B cell (primary cell): ENCODE results near the gene MAPT. TPM values are rescaled to one million over a fixed set of nuclear protein-coding genes. Genes with fewer than 3 reads are reported as not detected.

Experiments used
- ATAC-seq: fragments of 200-7000 bp; cut with Tn5 transposase; one replicate; pipeline ENCODE4 v1.10.0; 2021; ENCODE audit warnings: low read depth, mild to moderate bottlenecking, moderate number of reproducible peaks, moderate library complexity
- CTCF ChIA-PET: fragments of 350-600 bp; sonication (Branson Sonifier 250); formaldehyde crosslinking; loops from one replicate; lab custom pipeline; 2021; ENCODE audit warnings: antibody characterized with exemption, inconsistent platforms; lab: Charles Lee
- POLR2A ChIA-PET: fragments of 350-600 bp; sonication (Branson Sonifier 250); formaldehyde crosslinking; loops from one replicate; lab custom pipeline; 2021; ENCODE audit warnings: antibody characterized with exemption; lab: Charles Lee
- DNase-seq: peaks from one replicate; pipeline ENCODE4 v3.0.0; 2013
- H2AFZ ChIP-seq: 2 replicates; pipeline ENCODE4 v1.6.1; 2012; ENCODE audit warnings: mild to moderate bottlenecking, low read depth, low read length; ENCODE audit not compliant: insufficient read depth, poor library complexity, severe bottlenecking
- H3K27ac ChIP-seq, 2 donors: 1 replicate in 1 of 2; 2 replicates in 1 of 2; pipeline ENCODE4 v1.5.1; 2012 to 2013; ENCODE audit warnings: low read length in 2 of 2, mild to moderate bottlenecking in 2 of 2, moderate library complexity in 1 of 2
- H3K27me3 ChIP-seq, 4 experiments: fragments of 200-600 bp in 1 of 4; sonication (generic) in 1 of 4; replicated peaks in 1 of 4; 1 replicate in 2 of 4; 2 replicates in 2 of 4; pipeline versions ENCODE4 v1.6.1 to v1.7.0; 2013 to 2016; ENCODE audit warnings: low read length in 3 of 4, mild to moderate bottlenecking in 2 of 4, mixed read lengths in 1 of 4, moderate library complexity in 1 of 4; ENCODE audit not compliant: insufficient read depth in 4 of 4, control insufficient read depth in 3 of 4; ENCODE audit errors: control extremely low read depth in 1 of 4
- H3K36me3 ChIP-seq, 2 experiments: replicated peaks in 1 of 2; 1 replicate in 1 of 2; 2 replicates in 1 of 2; pipeline versions ENCODE4 v1.6.1 to v1.7.1; 2013; ENCODE audit warnings: low read length in 1 of 2; ENCODE audit not compliant: insufficient read depth in 2 of 2, control insufficient read depth in 1 of 2; ENCODE audit errors: control extremely low read depth in 1 of 2, extremely low read depth in 1 of 2
- H3K4me1 ChIP-seq, 2 donors: fragments of 200-600 bp in 1 of 2; sonication (generic) in 1 of 2; 1 replicate in 1 of 2; 2 replicates in 1 of 2; pipeline versions ENCODE4 v1.5.1 to v1.6.1; 2013 to 2017; ENCODE audit warnings: low read length in 2 of 2; ENCODE audit not compliant: control insufficient read depth in 2 of 2, insufficient read depth in 2 of 2
- H3K4me2 ChIP-seq: replicated peaks from 2 replicates; pipeline ENCODE3; 2012; ENCODE audit warnings: mild to moderate bottlenecking, low read depth, low read length; ENCODE audit not compliant: poor library complexity, severe bottlenecking
- H3K4me3 ChIP-seq, 5 experiments: fragments of 200-600 bp in 1 of 5; sonication (generic) in 1 of 5; 1 replicate in 3 of 5; 2 replicates in 2 of 5; pipeline versions ENCODE4 v1.5.1 to v1.7.0; 2011 to 2016; ENCODE audit warnings: low read length in 4 of 5, mild to moderate bottlenecking in 4 of 5, low read depth in 2 of 5, control low read depth in 1 of 5, moderate library complexity in 1 of 5; ENCODE audit not compliant: insufficient read depth in 1 of 5; ENCODE audit errors: control extremely low read depth in 1 of 5, extremely low read depth in 1 of 5
- H3K79me2 ChIP-seq: fragments of 200-600 bp; sonication (generic); one replicate; pipeline ENCODE4 v1.6.0; 2016; ENCODE audit warnings: low read length; ENCODE audit not compliant: control insufficient read depth, insufficient read depth
- H3K9ac ChIP-seq: fragments of 200-600 bp; sonication (generic); 2 replicates; pipeline ENCODE4 v1.6.1; 2017; ENCODE audit warnings: mild to moderate bottlenecking, low read length, moderate library complexity
- H3K9me3 ChIP-seq, 3 donors: one replicate each; pipeline versions ENCODE4 v1.6.1 to v1.7.1; 2013; ENCODE audit warnings: low read length in 2 of 3; ENCODE audit not compliant: control insufficient read depth in 2 of 3, insufficient read depth in 1 of 3; ENCODE audit errors: control extremely low read depth in 1 of 3
- H4K20me1 ChIP-seq: 2 replicates; pipeline ENCODE4 v1.6.0; 2012; ENCODE audit warnings: mild to moderate bottlenecking, low read length; ENCODE audit not compliant: insufficient read depth, control insufficient read depth, poor library complexity, severe bottlenecking
- H3K27ac Mint-ChIP-seq: one replicate; pipeline ENCODE4 v1.8.0; 2021; ENCODE audit warnings: mixed read lengths
- H3K27me3 Mint-ChIP-seq: one replicate; pipeline ENCODE4 v1.8.0; 2021; ENCODE audit warnings: mixed read lengths
- H3K4me1 Mint-ChIP-seq: one replicate; pipeline ENCODE4 v1.8.0; 2021; ENCODE audit warnings: mixed read lengths
- H3K4me3 Mint-ChIP-seq: one replicate; pipeline ENCODE4 v1.8.0; 2021; ENCODE audit warnings: mixed read lengths
- H3K9me3 Mint-ChIP-seq: one replicate; pipeline ENCODE4 v1.8.0; 2022; ENCODE audit warnings: mixed read lengths; ENCODE audit not compliant: insufficient read depth
- EZH2 ChIP-seq: IDR thresholded peaks from 2 replicates; pipeline ENCODE4 v1.6.1; 2012; ENCODE audit warnings: borderline replicate concordance, low read depth, mild to moderate bottlenecking, moderate library complexity, low read length; ENCODE audit not compliant: insufficient read depth, poor library complexity, severe bottlenecking
- WGBS: methylation state at CpG from one replicate; pipeline ENCODE4 v1.1.5; 2013; ENCODE audit warnings: missing lambda C conversion rate; ENCODE audit not compliant: insufficient coverage; 5-methylcytosine and 5-hydroxymethylcytosine counted together
- intact Hi-C: fragments of 100-400 bp; cut with micrococcal nuclease; formaldehyde crosslinking; loops from one replicate; pipeline ENCODE4 v1.10.0; 2022
- polyA plus RNA-seq: library from polyadenylated mRNA; depleted of rRNA; stranded (reverse); fragments of >200 nt; gene quantifications from 2 replicates; pipeline ENCODE4 v1.2.3, GENCODE V29; 2012
- total RNA-seq, 2 donors: library from RNA; stranded (reverse); fragments of 120-200 nt in 1 of 2; gene quantifications; 1 replicate in 1 of 2; 2 replicates in 1 of 2; pipeline versions ENCODE4 v1.2.3 to v1.2.4, GENCODE V29; 2013 to 2022
- TF ChIP-seq, protein P1 (sequence below): fragments of 200-600 bp; IDR thresholded peaks from one replicate; pipeline ENCODE4 v1.8.0; 2022; ENCODE audit warnings: antibody characterized with exemption, mild to moderate bottlenecking

The MAPT gene
- total and polyA plus RNA-seq, 2 donors (not counting 1 experiment from before 2014, with no cell fraction given) = 0.13 to 0.20 TPM

DNA sequence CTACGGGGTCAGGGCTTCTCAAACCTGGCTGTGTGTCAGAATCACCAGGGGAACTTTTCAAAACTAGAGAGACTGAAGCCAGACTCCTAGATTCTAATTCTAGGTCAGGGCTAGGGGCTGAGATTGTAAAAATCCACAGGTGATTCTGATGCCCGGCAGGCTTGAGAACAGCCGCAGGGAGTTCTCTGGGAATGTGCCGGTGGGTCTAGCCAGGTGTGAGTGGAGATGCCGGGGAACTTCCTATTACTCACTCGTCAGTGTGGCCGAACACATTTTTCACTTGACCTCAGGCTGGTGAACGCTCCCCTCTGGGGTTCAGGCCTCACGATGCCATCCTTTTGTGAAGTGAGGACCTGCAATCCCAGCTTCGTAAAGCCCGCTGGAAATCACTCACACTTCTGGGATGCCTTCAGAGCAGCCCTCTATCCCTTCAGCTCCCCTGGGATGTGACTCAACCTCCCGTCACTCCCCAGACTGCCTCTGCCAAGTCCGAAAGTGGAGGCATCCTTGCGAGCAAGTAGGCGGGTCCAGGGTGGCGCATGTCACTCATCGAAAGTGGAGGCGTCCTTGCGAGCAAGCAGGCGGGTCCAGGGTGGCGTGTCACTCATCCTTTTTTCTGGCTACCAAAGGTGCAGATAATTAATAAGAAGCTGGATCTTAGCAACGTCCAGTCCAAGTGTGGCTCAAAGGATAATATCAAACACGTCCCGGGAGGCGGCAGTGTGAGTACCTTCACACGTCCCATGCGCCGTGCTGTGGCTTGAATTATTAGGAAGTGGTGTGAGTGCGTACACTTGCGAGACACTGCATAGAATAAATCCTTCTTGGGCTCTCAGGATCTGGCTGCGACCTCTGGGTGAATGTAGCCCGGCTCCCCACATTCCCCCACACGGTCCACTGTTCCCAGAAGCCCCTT, 115.6 kb downstream of the MAPT start:
- no peaks in the 10 kb centered on the region for H3K9me3 ChIP-seq
- no peak for TF ChIP-seq EZH2
- TF ChIP-seq, protein P1, sequence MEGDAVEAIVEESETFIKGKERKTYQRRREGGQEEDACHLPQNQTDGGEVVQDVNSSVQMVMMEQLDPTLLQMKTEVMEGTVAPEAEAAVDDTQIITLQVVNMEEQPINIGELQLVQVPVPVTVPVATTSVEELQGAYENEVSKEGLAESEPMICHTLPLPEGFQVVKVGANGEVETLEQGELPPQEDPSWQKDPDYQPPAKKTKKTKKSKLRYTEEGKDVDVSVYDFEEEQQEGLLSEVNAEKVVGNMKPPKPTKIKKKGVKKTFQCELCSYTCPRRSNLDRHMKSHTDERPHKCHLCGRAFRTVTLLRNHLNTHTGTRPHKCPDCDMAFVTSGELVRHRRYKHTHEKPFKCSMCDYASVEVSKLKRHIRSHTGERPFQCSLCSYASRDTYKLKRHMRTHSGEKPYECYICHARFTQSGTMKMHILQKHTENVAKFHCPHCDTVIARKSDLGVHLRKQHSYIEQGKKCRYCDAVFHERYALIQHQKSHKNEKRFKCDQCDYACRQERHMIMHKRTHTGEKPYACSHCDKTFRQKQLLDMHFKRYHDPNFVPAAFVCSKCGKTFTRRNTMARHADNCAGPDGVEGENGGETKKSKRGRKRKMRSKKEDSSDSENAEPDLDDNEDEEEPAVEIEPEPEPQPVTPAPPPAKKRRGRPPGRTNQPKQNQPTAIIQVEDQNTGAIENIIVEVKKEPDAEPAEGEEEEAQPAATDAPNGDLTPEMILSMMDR = no peak
- no peak for ATAC-seq
- Mint-ChIP-seq H3K4me1 (no peaks in the 10 kb centered on the region), H3K27ac (no peak overlapping the region), H3K27me3 (peaks cover 8% of the 10 kb centered on the region), H3K9me3 (no peaks in the 10 kb centered on the region), H3K4me3 (no peak overlapping the region)
- H3K27ac ChIP-seq = no peak overlapping the region
- ChIA-PET POLR2A (no interaction called here), CTCF (interaction anchor here (1.4 kb wide), 1 partner anchor 34 kb away, joined by 4 read pairs; no protein-coding TSS in a partner anchor)
- DNase-seq = no peak
- H3K36me3 ChIP-seq = no peaks in the 10 kb centered on the region
- no peak overlapping the region for H3K4me2 ChIP-seq
- H3K9ac ChIP-seq = no peak overlapping the region
- peaks cover 0 to 5% (median 0%) of the 10 kb centered on the region in 4 experiments for H3K27me3 ChIP-seq
- H2AFZ ChIP-seq = no peak overlapping the region
- no peaks in the 10 kb centered on the region for H4K20me1 ChIP-seq
- 88% methylated on average over 26 of the region's 33 CpGs for WGBS
- intact Hi-C loops = no loop called here
- H3K4me1 ChIP-seq = no peaks in the 10 kb centered on the region
- no peak overlapping the region for H3K4me3 ChIP-seq
- H3K79me2 ChIP-seq = no peaks in the 10 kb centered on the region

DNA sequence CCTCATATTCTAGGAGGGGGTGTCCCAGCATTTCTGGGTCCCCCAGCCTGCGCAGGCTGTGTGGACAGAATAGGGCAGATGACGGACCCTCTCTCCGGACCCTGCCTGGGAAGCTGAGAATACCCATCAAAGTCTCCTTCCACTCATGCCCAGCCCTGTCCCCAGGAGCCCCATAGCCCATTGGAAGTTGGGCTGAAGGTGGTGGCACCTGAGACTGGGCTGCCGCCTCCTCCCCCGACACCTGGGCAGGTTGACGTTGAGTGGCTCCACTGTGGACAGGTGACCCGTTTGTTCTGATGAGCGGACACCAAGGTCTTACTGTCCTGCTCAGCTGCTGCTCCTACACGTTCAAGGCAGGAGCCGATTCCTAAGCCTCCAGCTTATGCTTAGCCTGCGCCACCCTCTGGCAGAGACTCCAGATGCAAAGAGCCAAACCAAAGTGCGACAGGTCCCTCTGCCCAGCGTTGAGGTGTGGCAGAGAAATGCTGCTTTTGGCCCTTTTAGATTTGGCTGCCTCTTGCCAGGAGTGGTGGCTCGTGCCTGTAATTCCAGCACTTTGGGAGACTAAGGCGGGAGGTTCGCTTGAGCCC, 116.3 kb downstream of the MAPT start:
- Histone ChIP-seq H3K4me2 (no peak overlapping the region), H3K79me2 (no peaks in the 10 kb centered on the region), H3K36me3 (no peaks in the 10 kb centered on the region), H3K9ac (no peak overlapping the region), H2AFZ (no peak overlapping the region), H3K4me3 (no peak overlapping the region), H3K4me1 (no peaks in the 10 kb centered on the region), H3K27me3 (peaks cover 0 to 5% (median 0%) of the 10 kb centered on the region in 4 experiments), H3K27ac (no peak overlapping the region), H3K9me3 (no peaks in the 10 kb centered on the region), H4K20me1 (no peaks in the 10 kb centered on the region)
- TF ChIP-seq EZH2 = no peak
- peaks cover 8% of the 10 kb centered on the region for H3K27me3 Mint-ChIP-seq
- no peak for DNase-seq
- H3K27ac Mint-ChIP-seq = no peak overlapping the region
- H3K9me3 Mint-ChIP-seq = no peaks in the 10 kb centered on the region
- POLR2A ChIA-PET = no interaction called here
- no peaks in the 10 kb centered on the region for H3K4me1 Mint-ChIP-seq
- WGBS = 86% methylated on average over 13 of the region's 16 CpGs
- CTCF ChIA-PET = interaction anchor here (1.4 kb wide), 1 partner anchor 34 kb away, joined by 4 read pairs; no protein-coding TSS in a partner anchor
- ATAC-seq = no peak
- intact Hi-C loops = no loop called here
- no peak overlapping the region for H3K4me3 Mint-ChIP-seq
